Neural cell (in vitro differentiated cells): ENCODE data around the gene KIFBP. TPM values are rescaled to one million over a fixed set of nuclear protein-coding genes. Genes with fewer than 3 reads are reported as not detected.

ENCODE experiments used
- H2AFZ ChIP-seq: fragments of 200-600, 300-800 bp; sonication (generic), shearing (Covaris generic); 2 replicates; pipeline ENCODE4 v1.6.0; 2014; ENCODE audit warnings: low read depth, mild to moderate bottlenecking, antibody characterized with exemption, low read length, moderate library complexity
- H3F3A ChIP-seq: fragments of 200-600 bp; shearing (Covaris generic); 2 replicates; pipeline ENCODE4 v1.6.1; 2016; ENCODE audit warnings: mild to moderate bottlenecking, moderate library complexity, mixed read lengths, antibody characterized with exemption, low read length; ENCODE audit not compliant: insufficient read depth, poor library complexity, severe bottlenecking
- H3K27ac ChIP-seq: fragments of 200-600, 300-800 bp; sonication (generic), shearing (Covaris generic); 2 replicates; pipeline ENCODE4 v1.5.1; 2014; ENCODE audit warnings: mild to moderate bottlenecking, low read length, moderate library complexity
- H3K27me3 ChIP-seq: fragments of 300-800, 200-600 bp; sonication (generic), shearing (Covaris generic); 2 replicates; pipeline ENCODE4 v1.6.0; 2014; ENCODE audit warnings: mild to moderate bottlenecking, low read depth, low read length, moderate library complexity; ENCODE audit not compliant: insufficient read depth
- H3K36me3 ChIP-seq: fragments of 300-800, 200-600 bp; sonication (generic), shearing (Covaris generic); 2 replicates; pipeline ENCODE4 v1.5.1; 2014; ENCODE audit warnings: mild to moderate bottlenecking, antibody characterized with exemption, low read length, moderate library complexity; ENCODE audit not compliant: insufficient read depth
- H3K4me2 ChIP-seq: fragments of 300-800, 200-600 bp; sonication (generic), shearing (Covaris generic); 2 replicates; pipeline ENCODE4 v1.6.0; 2014; ENCODE audit warnings: mild to moderate bottlenecking, low read length
- H3K4me3 ChIP-seq: fragments of 300-800, 200-600 bp; sonication (generic), shearing (Covaris generic); 2 replicates; pipeline ENCODE4 v1.5.1; 2014; ENCODE audit warnings: mild to moderate bottlenecking, low read length, moderate library complexity
- H3K79me2 ChIP-seq: fragments of 200-600 bp; shearing (Covaris generic); replicated peaks from 2 replicates; pipeline ENCODE4 v1.6.0; 2014; ENCODE audit warnings: mild to moderate bottlenecking, low read length, moderate library complexity; ENCODE audit not compliant: insufficient read depth
- H3K9ac ChIP-seq: fragments of 300-800, 200-600 bp; sonication (generic), shearing (Covaris generic); 2 replicates; pipeline ENCODE4 v1.6.1; 2016; ENCODE audit warnings: mild to moderate bottlenecking, low read length, mixed read lengths
- H3K9me2 ChIP-seq: fragments of 200-600 bp; shearing (Covaris generic); 2 replicates; pipeline ENCODE4 v1.6.1; 2016; ENCODE audit warnings: mild to moderate bottlenecking, low read length, mixed read lengths; ENCODE audit not compliant: insufficient read depth
- H3K9me3 ChIP-seq: fragments of 200-600, 300-800 bp; sonication (generic), shearing (Covaris generic); 2 replicates; pipeline ENCODE4 v1.6.1; 2016; ENCODE audit warnings: mild to moderate bottlenecking, mixed run types, low read length, moderate library complexity, mixed read lengths
- H4K20me1 ChIP-seq: fragments of 200-600 bp; shearing (Covaris generic); 2 replicates; pipeline ENCODE4 v1.6.1; 2016; ENCODE audit warnings: mild to moderate bottlenecking, mixed run types; ENCODE audit not compliant: insufficient read depth
- EP300 ChIP-seq: fragments of 450-650 bp; conservative IDR thresholded peaks from 2 replicates; pipeline ENCODE4 v1.6.1; 2014; ENCODE audit warnings: antibody characterized with exemption, mild to moderate bottlenecking, moderate library complexity; ENCODE audit not compliant: poor library complexity, severe bottlenecking
- EZH2 ChIP-seq: fragments of 200-600, 300-800 bp; shearing (Covaris generic), sonication (generic); IDR thresholded peaks from 2 replicates; pipeline ENCODE4 v1.6.1; 2014; ENCODE audit warnings: antibody characterized with exemption, low read length, borderline replicate concordance, mild to moderate bottlenecking; ENCODE audit not compliant: insufficient read depth, poor library complexity, severe bottlenecking
- MXI1 ChIP-seq: fragments of 450-650 bp; conservative IDR thresholded peaks from 2 replicates; pipeline ENCODE4 v1.6.1; 2014; ENCODE audit warnings: antibody characterized with exemption, mild to moderate bottlenecking; ENCODE audit not compliant: poor library complexity, severe bottlenecking
- POLR2AphosphoS5 ChIP-seq: IDR thresholded peaks from 2 replicates; pipeline ENCODE4 v1.6.1; 2012
- RAD21 ChIP-seq: fragments of 450-650 bp; conservative IDR thresholded peaks from 2 replicates; pipeline ENCODE4 v1.6.1; 2014; ENCODE audit warnings: antibody characterized with exemption, mild to moderate bottlenecking, moderate library complexity
- SMC3 ChIP-seq: fragments of 450-650 bp; conservative IDR thresholded peaks from 2 replicates; pipeline ENCODE4 v1.6.1; 2014; ENCODE audit warnings: antibody characterized with exemption, mild to moderate bottlenecking, moderate library complexity; ENCODE audit not compliant: poor library complexity
- TAF1 ChIP-seq: IDR thresholded peaks from 2 replicates; pipeline ENCODE4 v1.6.1; 2012; ENCODE audit warnings: low read depth
- polyA plus RNA-seq: library from polyadenylated mRNA; depleted of rRNA; stranded (reverse); fragments of >200 nt; gene quantifications from 2 replicates; pipeline ENCODE4 v1.2.3, GENCODE V29; 2014
- TF ChIP-seq, protein P1 (sequence below): IDR thresholded peaks from 2 replicates; pipeline ENCODE4 v1.6.1; 2012; ENCODE audit warnings: borderline replicate concordance
- TF ChIP-seq, protein P2 (sequence below): fragments of 450-650 bp; IDR thresholded peaks from 2 replicates; pipeline ENCODE4 v1.5.1; 2014; ENCODE audit warnings: antibody characterized with exemption, mild to moderate bottlenecking, moderate library complexity; ENCODE audit not compliant: poor library complexity, severe bottlenecking

KIFBP gene
- polyA plus RNA-seq, 1 donor from 2014 or later = 76.9 TPM

DNA sequence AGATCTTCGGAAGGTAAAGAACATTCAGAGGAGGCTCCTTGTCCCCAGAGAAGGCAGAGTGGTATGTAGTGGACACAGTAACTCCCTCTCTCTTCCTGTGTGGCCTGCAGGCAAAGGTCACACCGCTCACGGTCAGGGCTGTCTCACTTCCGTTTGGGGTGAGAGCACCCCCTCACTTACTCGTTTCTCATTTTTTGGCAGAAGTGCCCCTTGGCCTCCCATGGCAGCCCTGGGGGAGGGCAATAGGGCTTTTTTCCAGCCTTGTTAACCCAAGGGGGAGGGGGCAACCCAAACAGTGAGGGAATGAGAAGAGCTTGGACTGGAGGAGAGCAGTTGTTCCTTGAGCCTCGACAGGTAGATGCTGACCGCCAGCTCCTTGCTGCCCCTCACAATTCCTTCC is 67.5 kb downstream of the KIFBP start:
- no peaks in the 10 kb centered on the region for H3K27me3 ChIP-seq
- no peaks in the 10 kb centered on the region for H3K36me3 ChIP-seq
- H3F3A ChIP-seq = no peaks in the 10 kb centered on the region
- no peaks in the 10 kb centered on the region for H4K20me1 ChIP-seq
- H3K9ac ChIP-seq = no peak overlapping the region
- no peaks in the 10 kb centered on the region for H3K9me3 ChIP-seq
- no peak overlapping the region for H3K27ac ChIP-seq
- H2AFZ ChIP-seq = no peak overlapping the region
- H3K4me3 ChIP-seq = no peak overlapping the region
- TF ChIP-seq SMC3 (no peak), EP300 (no peak), EZH2 (no peak), MXI1 (no peak), RAD21 (no peak), TAF1 (no peak), POLR2AphosphoS5 (no peak)
- TF ChIP-seq, protein P1, sequence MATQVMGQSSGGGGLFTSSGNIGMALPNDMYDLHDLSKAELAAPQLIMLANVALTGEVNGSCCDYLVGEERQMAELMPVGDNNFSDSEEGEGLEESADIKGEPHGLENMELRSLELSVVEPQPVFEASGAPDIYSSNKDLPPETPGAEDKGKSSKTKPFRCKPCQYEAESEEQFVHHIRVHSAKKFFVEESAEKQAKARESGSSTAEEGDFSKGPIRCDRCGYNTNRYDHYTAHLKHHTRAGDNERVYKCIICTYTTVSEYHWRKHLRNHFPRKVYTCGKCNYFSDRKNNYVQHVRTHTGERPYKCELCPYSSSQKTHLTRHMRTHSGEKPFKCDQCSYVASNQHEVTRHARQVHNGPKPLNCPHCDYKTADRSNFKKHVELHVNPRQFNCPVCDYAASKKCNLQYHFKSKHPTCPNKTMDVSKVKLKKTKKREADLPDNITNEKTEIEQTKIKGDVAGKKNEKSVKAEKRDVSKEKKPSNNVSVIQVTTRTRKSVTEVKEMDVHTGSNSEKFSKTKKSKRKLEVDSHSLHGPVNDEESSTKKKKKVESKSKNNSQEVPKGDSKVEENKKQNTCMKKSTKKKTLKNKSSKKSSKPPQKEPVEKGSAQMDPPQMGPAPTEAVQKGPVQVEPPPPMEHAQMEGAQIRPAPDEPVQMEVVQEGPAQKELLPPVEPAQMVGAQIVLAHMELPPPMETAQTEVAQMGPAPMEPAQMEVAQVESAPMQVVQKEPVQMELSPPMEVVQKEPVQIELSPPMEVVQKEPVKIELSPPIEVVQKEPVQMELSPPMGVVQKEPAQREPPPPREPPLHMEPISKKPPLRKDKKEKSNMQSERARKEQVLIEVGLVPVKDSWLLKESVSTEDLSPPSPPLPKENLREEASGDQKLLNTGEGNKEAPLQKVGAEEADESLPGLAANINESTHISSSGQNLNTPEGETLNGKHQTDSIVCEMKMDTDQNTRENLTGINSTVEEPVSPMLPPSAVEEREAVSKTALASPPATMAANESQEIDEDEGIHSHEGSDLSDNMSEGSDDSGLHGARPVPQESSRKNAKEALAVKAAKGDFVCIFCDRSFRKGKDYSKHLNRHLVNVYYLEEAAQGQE = no peak
- TF ChIP-seq, protein P2, sequence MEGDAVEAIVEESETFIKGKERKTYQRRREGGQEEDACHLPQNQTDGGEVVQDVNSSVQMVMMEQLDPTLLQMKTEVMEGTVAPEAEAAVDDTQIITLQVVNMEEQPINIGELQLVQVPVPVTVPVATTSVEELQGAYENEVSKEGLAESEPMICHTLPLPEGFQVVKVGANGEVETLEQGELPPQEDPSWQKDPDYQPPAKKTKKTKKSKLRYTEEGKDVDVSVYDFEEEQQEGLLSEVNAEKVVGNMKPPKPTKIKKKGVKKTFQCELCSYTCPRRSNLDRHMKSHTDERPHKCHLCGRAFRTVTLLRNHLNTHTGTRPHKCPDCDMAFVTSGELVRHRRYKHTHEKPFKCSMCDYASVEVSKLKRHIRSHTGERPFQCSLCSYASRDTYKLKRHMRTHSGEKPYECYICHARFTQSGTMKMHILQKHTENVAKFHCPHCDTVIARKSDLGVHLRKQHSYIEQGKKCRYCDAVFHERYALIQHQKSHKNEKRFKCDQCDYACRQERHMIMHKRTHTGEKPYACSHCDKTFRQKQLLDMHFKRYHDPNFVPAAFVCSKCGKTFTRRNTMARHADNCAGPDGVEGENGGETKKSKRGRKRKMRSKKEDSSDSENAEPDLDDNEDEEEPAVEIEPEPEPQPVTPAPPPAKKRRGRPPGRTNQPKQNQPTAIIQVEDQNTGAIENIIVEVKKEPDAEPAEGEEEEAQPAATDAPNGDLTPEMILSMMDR = no peak
- H3K79me2 ChIP-seq = no peaks in the 10 kb centered on the region
- no peak overlapping the region for H3K4me2 ChIP-seq
- no peaks in the 10 kb centered on the region for H3K9me2 ChIP-seq

DNA sequence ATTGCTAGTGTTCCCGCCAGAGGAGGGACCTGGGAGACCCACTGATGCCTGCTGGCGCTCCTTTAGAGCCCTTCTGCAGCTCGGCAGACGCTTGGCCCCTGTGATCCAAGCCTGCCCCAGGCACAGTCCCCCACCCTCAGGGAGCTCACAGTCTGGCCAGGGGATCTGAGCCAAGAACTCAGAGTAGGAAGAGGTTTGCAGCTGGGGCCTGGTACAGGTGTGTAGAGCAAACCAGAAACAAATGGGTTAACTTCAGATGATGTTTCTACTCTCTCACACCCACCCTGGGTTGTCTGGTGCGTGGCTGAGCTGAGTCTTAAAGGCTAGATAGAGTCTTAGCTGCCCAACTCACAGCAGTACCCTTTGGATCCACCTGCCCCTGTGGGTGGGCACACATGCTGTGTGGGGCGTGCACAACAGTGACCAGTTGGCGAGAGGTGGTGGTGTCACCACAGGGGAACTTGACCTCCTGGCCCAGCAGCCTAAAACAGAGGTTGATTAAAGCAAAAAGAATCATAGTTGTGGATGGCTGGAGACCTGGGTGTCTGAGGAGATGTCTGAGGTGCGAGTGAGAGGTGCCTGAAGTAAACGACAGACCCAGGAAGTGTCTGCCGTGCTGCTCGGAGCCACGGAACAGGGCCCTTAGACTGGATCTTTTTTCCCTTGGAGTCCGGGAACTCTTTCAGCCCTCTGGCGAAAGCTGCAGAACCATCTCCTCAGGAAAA is 68.1 kb downstream of the KIFBP start:
- TF ChIP-seq, protein P1 = no peak
- TF ChIP-seq, protein P2 = no peak
- TF ChIP-seq EP300 (no peak), POLR2AphosphoS5 (no peak), SMC3 (no peak), EZH2 (no peak), MXI1 (no peak), TAF1 (no peak), RAD21 (no peak)
- Histone ChIP-seq H3K79me2 (no peaks in the 10 kb centered on the region), H3K27me3 (no peaks in the 10 kb centered on the region), H2AFZ (no peak overlapping the region), H3K36me3 (no peaks in the 10 kb centered on the region), H3K4me2 (no peak overlapping the region), H3K4me3 (no peak overlapping the region), H3K9me3 (no peaks in the 10 kb centered on the region), H3K27ac (no peak overlapping the region), H3K9ac (no peak overlapping the region), H3K9me2 (no peaks in the 10 kb centered on the region), H3F3A (no peaks in the 10 kb centered on the region), H4K20me1 (no peaks in the 10 kb centered on the region)
